Mononuclear cell (primary cell): Measurements from ENCODE around the gene PTAFR. TPM values are rescaled to one million over a fixed set of nuclear protein-coding genes. Genes with fewer than 3 reads are reported as not detected.

Source experiments
- H3K27me3 ChIP-seq: 2 replicates; pipeline ENCODE4 v1.6.0; 2011; ENCODE audit warnings: low read length, control low read depth; ENCODE audit not compliant: insufficient read depth
- H3K4me1 ChIP-seq: 2 replicates; pipeline ENCODE4 v1.5.1; 2011; ENCODE audit warnings: mild to moderate bottlenecking, low read length, control low read depth; ENCODE audit not compliant: insufficient read depth
- H3K4me3 ChIP-seq: 2 replicates; pipeline ENCODE4 v1.5.1; 2011; ENCODE audit warnings: mild to moderate bottlenecking, low read length, moderate library complexity
- H3K9me3 ChIP-seq: 2 replicates; pipeline ENCODE4 v1.5.1; 2011; ENCODE audit warnings: low read depth, mild to moderate bottlenecking, control low read depth, low read length
- total RNA-seq: library from RNA; depleted of rRNA; stranded (reverse); fragments of >200 nt; gene quantifications from one replicate; pipeline ENCODE4 v1.2.3, GENCODE V29; 2012

Gene PTAFR
- 16.3 TPM for total RNA-seq

DNA sequence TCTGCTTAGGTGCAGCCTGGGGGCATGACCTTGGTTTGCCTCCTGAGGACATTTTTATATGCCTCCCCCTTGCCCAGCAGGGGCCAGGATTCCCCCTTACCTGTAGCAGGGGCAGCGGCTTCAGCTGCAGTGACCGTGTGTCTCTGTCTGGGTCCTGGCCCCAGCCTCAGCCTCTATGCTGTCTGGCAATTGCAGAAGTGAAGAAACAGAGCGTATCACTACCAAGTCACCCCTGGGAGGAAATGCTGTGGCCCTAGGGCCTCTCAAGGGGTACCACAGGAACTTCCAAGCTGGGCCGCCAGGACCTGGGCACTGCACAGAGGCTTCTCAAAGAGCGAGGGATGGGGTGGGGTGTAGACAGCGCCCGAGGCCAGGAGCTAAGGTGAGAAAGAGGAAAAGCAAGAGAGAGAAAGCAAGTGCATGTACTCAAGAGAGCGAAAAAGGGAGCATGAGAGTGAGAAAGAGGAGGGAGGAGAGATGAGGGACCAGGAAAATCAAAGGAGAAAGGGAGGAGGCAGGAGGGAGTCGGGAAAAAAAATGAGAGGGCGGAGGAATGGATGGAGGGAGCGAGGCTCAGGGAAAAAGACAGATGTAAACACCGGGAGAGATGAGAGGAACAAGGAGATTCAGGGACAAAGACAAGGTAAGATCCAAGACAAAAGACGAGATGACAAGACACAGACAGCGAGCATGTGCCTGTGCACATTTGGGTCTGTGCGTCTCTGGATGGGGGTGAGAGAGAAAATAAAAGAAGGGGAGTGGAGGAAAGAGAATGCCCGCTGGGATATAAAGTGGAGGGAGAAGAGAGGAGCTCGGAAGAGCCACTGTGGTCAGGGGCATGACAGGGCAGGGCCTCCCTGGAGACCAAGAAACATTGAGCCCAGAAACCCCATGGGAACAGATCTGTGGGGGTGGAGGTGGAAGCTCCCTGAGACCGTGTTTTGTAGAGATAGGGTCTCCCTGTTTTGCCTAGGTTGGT lies at the start of gene PTAFR:
TSS of gene PTAFR (minus strand) at position 199 of the 979 bp plus-strand sequence. CDS start 25,669 bp downstream, outside the sequence.
- Histone ChIP-seq H3K4me1 (peaks cover 80% of the 10 kb centered on the region), H3K27me3 (no peaks in the 10 kb centered on the region), H3K4me3 (peak within 1 kb of the TSS; percentile 70), H3K9me3 (no peaks in the 10 kb centered on the region)

- Histone ChIP-seq H3K4me3 (no peak overlapping the region), H3K9me3 (no peaks in the 10 kb centered on the region), H3K27me3 (no peaks in the 10 kb centered on the region), H3K4me1 (no peaks in the 10 kb centered on the region)
Measured at GRCh38 chr1:28213315-28213714, 36.8 kb upstream of the PTAFR start.

DNA sequence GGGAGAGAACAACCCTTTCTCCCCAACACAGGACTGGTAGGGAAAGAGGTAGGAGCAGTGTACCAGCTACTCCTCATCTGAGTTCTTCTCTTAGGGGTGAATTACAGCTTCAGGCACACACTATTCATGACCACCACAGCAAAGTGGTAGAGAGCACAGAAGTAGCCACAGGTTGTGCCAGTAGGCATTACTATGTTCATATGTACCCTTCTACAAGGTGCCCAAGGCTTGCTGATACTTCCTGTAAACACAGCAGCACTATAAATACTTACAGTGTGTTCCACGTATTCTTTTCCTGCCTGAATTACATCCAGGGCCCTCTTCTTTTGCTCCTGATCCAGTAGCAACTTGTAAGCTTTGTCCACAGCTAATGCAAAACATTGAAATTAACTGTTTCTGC lies 33.2 kb upstream of the PTAFR start:
- Histone ChIP-seq H3K4me3 (no peak overlapping the region), H3K9me3 (no peaks in the 10 kb centered on the region), H3K27me3 (no peaks in the 10 kb centered on the region), H3K4me1 (no peaks in the 10 kb centered on the region)

GRCh38 chr1:28208818-28209441 lies 32.4 kb upstream of the PTAFR start:
- no peaks in the 10 kb centered on the region for H3K4me1 ChIP-seq
- H3K27me3 ChIP-seq: no peaks in the 10 kb centered on the region
- H3K9me3 ChIP-seq: no peaks in the 10 kb centered on the region
- H3K4me3 ChIP-seq: no peak overlapping the region

- Histone ChIP-seq H3K9me3 (no peaks in the 10 kb centered on the region), H3K4me3 (no peak overlapping the region), H3K4me1 (peaks cover 6% of the 10 kb centered on the region), H3K27me3 (no peaks in the 10 kb centered on the region)
Measured at GRCh38 chr1:28205243-28205642, 28.8 kb upstream of the PTAFR start.

- Histone ChIP-seq H3K9me3 (no peaks in the 10 kb centered on the region), H3K4me1 (peaks cover 41% of the 10 kb centered on the region), H3K27me3 (no peaks in the 10 kb centered on the region), H3K4me3 (no peak overlapping the region)
Measured at GRCh38 chr1:28200234-28200873, 23.9 kb upstream of the PTAFR start.

DNA sequence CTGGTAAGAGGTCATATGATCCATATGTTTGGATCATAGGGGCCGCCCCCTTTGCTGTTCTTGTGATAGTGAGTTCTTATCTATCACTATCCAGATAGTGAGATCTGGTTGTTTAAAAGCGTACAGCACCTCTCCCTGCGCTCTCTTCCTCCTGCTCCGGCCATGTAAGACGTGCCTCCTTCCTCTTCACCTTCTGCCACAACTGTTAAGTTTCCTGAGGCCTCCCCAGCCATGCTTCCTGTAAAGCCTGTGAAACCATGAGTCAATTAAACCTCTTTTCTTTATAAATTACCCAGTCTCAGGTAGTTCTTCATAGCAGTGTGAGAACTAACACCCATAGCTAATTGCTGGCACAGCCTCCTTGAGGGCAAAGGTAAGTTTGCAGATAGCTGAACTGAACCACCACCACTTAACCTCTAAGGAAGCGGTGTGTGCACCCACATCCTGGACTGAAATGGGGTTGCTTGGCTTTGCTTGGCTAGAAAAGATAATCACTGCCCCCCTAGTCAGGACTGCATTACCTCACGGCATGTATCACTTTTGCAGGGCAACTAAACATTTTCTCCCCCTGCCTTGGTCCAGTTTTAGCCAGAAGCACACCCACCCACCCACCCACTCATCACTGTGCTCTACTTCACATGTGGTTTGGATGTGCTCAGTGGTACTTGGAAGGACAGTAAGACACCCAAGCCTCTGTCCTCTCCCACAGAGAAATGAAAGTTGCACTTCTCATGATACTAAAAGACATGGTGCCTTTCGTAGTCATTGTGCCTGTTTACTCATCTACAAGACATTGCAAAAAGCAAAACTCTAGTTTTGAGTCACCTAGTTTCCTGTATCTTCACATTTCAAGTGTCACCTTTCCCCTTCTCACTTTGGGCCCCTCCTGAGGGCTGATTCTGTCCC lies 23.1 kb upstream of the PTAFR start:
- Histone ChIP-seq H3K4me1 (peaks cover 41% of the 10 kb centered on the region), H3K4me3 (no peak overlapping the region)

GRCh38 chr1:28197682-28198415 lies 21.4 kb upstream of the PTAFR start:
- Histone ChIP-seq H3K4me1 (peaks cover 41% of the 10 kb centered on the region), H3K27me3 (no peaks in the 10 kb centered on the region), H3K9me3 (no peaks in the 10 kb centered on the region), H3K4me3 (no peak overlapping the region)

More for the DNA sequence above, 23.1 kb upstream of the PTAFR start:
- H3K27me3 ChIP-seq: no peaks in the 10 kb centered on the region
- no peaks in the 10 kb centered on the region for H3K9me3 ChIP-seq

- Histone ChIP-seq H3K4me1 (peaks cover 41% of the 10 kb centered on the region), H3K4me3 (no peak overlapping the region), H3K9me3 (no peaks in the 10 kb centered on the region), H3K27me3 (no peaks in the 10 kb centered on the region)
Measured at GRCh38 chr1:28196330-28196729, 19.8 kb upstream of the PTAFR start.

GRCh38 chr1:28195780-28196179 lies 19.3 kb upstream of the PTAFR start:
- Histone ChIP-seq H3K4me1 (peaks cover 46% of the 10 kb centered on the region), H3K9me3 (no peaks in the 10 kb centered on the region), H3K4me3 (no peak overlapping the region), H3K27me3 (no peaks in the 10 kb centered on the region)

GRCh38 chr1:28194326-28195035 lies 18.0 kb upstream of the PTAFR start:
- H3K4me1 ChIP-seq: peaks cover 46% of the 10 kb centered on the region
- H3K4me3 ChIP-seq: no peak overlapping the region
- H3K9me3 ChIP-seq: no peaks in the 10 kb centered on the region
- no peaks in the 10 kb centered on the region for H3K27me3 ChIP-seq

- H3K4me1 ChIP-seq: peaks cover 39% of the 10 kb centered on the region
- no peak overlapping the region for H3K4me3 ChIP-seq
- H3K9me3 ChIP-seq: no peaks in the 10 kb centered on the region
- no peaks in the 10 kb centered on the region for H3K27me3 ChIP-seq
Measured at GRCh38 chr1:28193701-28194161, 17.2 kb upstream of the PTAFR start.

- Histone ChIP-seq H3K4me3 (no peak overlapping the region), H3K4me1 (peaks cover 17% of the 10 kb centered on the region), H3K27me3 (no peaks in the 10 kb centered on the region), H3K9me3 (no peaks in the 10 kb centered on the region)
Measured at GRCh38 chr1:28190996-28191645, 14.6 kb upstream of the PTAFR start.
